ENCODE measurements around the gene RXRA.

- TF ChIP-seq CTCF (IDR thresholded peaks at IDR 0.05; ENCODE audit: insufficient read depth, low read length, poor library complexity, severe bottlenecking) (no peak), EZH2phosphoT487 (conservative IDR thresholded peaks at IDR 0.05; ENCODE audit: low read length) (no peak)
Measured at GRCh38 chr9:134369416-134370212, 43.4 kb downstream of the RXRA start.

Measured in SU-DHL-6 (cell line).